K562 (cell line): ENCODE data around the gene PPP6R3. TPM values are rescaled to one million over a fixed set of nuclear protein-coding genes. Genes with fewer than 3 reads are reported as not detected.

Source experiments
- polyA plus RNA-seq, 8 experiments: library from polyadenylated mRNA; depleted of rRNA in 4 of 8; stranded (reverse) in 5 of 8; unstranded in 3 of 8; fragments of >200 nt; fragmentation: Nextera tagmentation in 2 of 8; fragmentation: Illumina TruSeq in 1 of 8; extraction: Ambion mirVana in 2 of 8; extraction: Trizol in 1 of 8; gene quantifications; 2 replicates each; pipeline versions ENCODE4 v1.2.1 to v1.2.3, GENCODE V29; 2011 to 2014; ENCODE audit warnings: inconsistent platforms in 1 of 8, missing spikeins in 1 of 8
- small RNA-seq: library from RNA; depleted of rRNA; stranded (forward); fragments of <200 nt; gene quantifications from one replicate; pipeline ENCODE3, GENCODE V24; 2014
- total RNA-seq, 7 experiments: library from RNA; depleted of rRNA in 6 of 7; stranded (reverse); fragments of >200 nt in 6 of 7; fragmentation: Illumina TruSeq in 2 of 7; extraction: Trizol in 2 of 7; gene quantifications; 2 replicates each; pipeline versions ENCODE4 v1.2.1 to v1.2.3, GENCODE V29; 2011 to 2021; ENCODE audit warnings: low replicate concordance in 1 of 7

PPP6R3 gene
- total and polyA plus RNA-seq, 9 of the 15 experiments (the other 6 are each of a cell fraction or from before 2014, with no cell fraction given), result 20.3 to 117 (median 80.6) TPM

Small RNAs within 50 kb of the gene (small RNA-seq; reads per million reads assigned to genes)
- gene NDUFA3P2, result not detected

Other genes starting within 250 kb of the PPP6R3 start
- 15.5 and 20.8 TPM in 2 replicates for gene KMT5B, start 247.5 kb upstream of the PPP6R3 start, total RNA-seq (2014; rRNA removed)
- gene KMT5B, start 247.5 kb upstream of the PPP6R3 start, total RNA-seq (2014; rRNA removed; fragmentation: Illumina TruSeq; extraction: Trizol), result 24.6 and 29.4 TPM in 2 replicates
- 21.3 and 22.0 TPM in 2 replicates for gene KMT5B, start 247.5 kb upstream of the PPP6R3 start, total RNA-seq (2015; rRNA removed; fragmentation: Illumina TruSeq; extraction: Trizol)
- gene KMT5B, start 247.5 kb upstream of the PPP6R3 start, total RNA-seq (2021), result 22.7 and 24.7 TPM in 2 replicates
- 18.9 and 20.9 TPM in 2 replicates for gene KMT5B, start 247.5 kb upstream of the PPP6R3 start, polyA plus RNA-seq (2011; rRNA removed)
- gene KMT5B, start 247.5 kb upstream of the PPP6R3 start, polyA plus RNA-seq (2014; fragmentation: Illumina TruSeq; extraction: Trizol), result 27.3 and 29.2 TPM in 2 replicates
- gene KMT5B, start 247.5 kb upstream of the PPP6R3 start, polyA plus RNA-seq (2014; fragmentation: Nextera tagmentation; extraction: Ambion mirVana), result 1 to 10 TPM; 7.3 to 7.4 TPM
- gene KMT5B, start 247.5 kb upstream of the PPP6R3 start, polyA plus RNA-seq (2014; rRNA removed), result 16.3 and 20.4 TPM in 2 replicates
- 50.5 and 57.6 TPM in 2 replicates for gene C11orf24, start 188.8 kb upstream of the PPP6R3 start, total RNA-seq (2014; rRNA removed)
- gene C11orf24, start 188.8 kb upstream of the PPP6R3 start, total RNA-seq (2014; rRNA removed; fragmentation: Illumina TruSeq; extraction: Trizol), result 30.2 and 30.8 TPM in 2 replicates
- 31.7 and 32.5 TPM in 2 replicates for gene C11orf24, start 188.8 kb upstream of the PPP6R3 start, total RNA-seq (2015; rRNA removed; fragmentation: Illumina TruSeq; extraction: Trizol)
- 64.9 and 66.0 TPM in 2 replicates for gene C11orf24, start 188.8 kb upstream of the PPP6R3 start, total RNA-seq (2021)
- gene C11orf24, start 188.8 kb upstream of the PPP6R3 start, polyA plus RNA-seq (2011; rRNA removed), result 23.6 and 34.9 TPM in 2 replicates
- 47.0 and 49.5 TPM in 2 replicates for gene C11orf24, start 188.8 kb upstream of the PPP6R3 start, polyA plus RNA-seq (2014; fragmentation: Illumina TruSeq; extraction: Trizol)
- gene C11orf24, start 188.8 kb upstream of the PPP6R3 start, polyA plus RNA-seq (2014; fragmentation: Nextera tagmentation; extraction: Ambion mirVana), result 1 to 10 TPM; 2.0 to 4.4 TPM
- 52.5 and 65.2 TPM in 2 replicates for gene C11orf24, start 188.8 kb upstream of the PPP6R3 start, polyA plus RNA-seq (2014; rRNA removed)
- gene LRP5, start 148.2 kb upstream of the PPP6R3 start, total RNA-seq (2014; rRNA removed), result 14.9 and 23.8 TPM in 2 replicates
- gene LRP5, start 148.2 kb upstream of the PPP6R3 start, total RNA-seq (2014; rRNA removed; fragmentation: Illumina TruSeq; extraction: Trizol), result 2.1 and 3.1 TPM in 2 replicates
- 13.6 and 15.3 TPM in 2 replicates for gene LRP5, start 148.2 kb upstream of the PPP6R3 start, total RNA-seq (2015; rRNA removed; fragmentation: Illumina TruSeq; extraction: Trizol)
- gene LRP5, start 148.2 kb upstream of the PPP6R3 start, total RNA-seq (2021), result 43.1 and 44.2 TPM in 2 replicates
- 5.1 and 11.0 TPM in 2 replicates for gene LRP5, start 148.2 kb upstream of the PPP6R3 start, polyA plus RNA-seq (2011; rRNA removed)
- 13.5 and 28.2 TPM in 2 replicates for gene LRP5, start 148.2 kb upstream of the PPP6R3 start, polyA plus RNA-seq (2014; fragmentation: Illumina TruSeq; extraction: Trizol)
- under 1 TPM; 0.48 to 0.63 TPM for gene LRP5, start 148.2 kb upstream of the PPP6R3 start, polyA plus RNA-seq (2014; fragmentation: Nextera tagmentation; extraction: Ambion mirVana)
- 16.1 and 17.6 TPM in 2 replicates for gene LRP5, start 148.2 kb upstream of the PPP6R3 start, polyA plus RNA-seq (2014; rRNA removed)
- gene GAL, start 223.8 kb downstream of the PPP6R3 start, total RNA-seq (2014; rRNA removed), result 36.3 and 46.7 TPM in 2 replicates
- gene GAL, start 223.8 kb downstream of the PPP6R3 start, total RNA-seq (2014; rRNA removed; fragmentation: Illumina TruSeq; extraction: Trizol), result 27.2 and 31.9 TPM in 2 replicates
- gene GAL, start 223.8 kb downstream of the PPP6R3 start, total RNA-seq (2015; rRNA removed; fragmentation: Illumina TruSeq; extraction: Trizol), result 26.2 and 28.0 TPM in 2 replicates
- 119 and 130 TPM in 2 replicates for gene GAL, start 223.8 kb downstream of the PPP6R3 start, total RNA-seq (2021)
- gene GAL, start 223.8 kb downstream of the PPP6R3 start, polyA plus RNA-seq (2011; rRNA removed), result 46.5 and 77.3 TPM in 2 replicates
- gene GAL, start 223.8 kb downstream of the PPP6R3 start, polyA plus RNA-seq (2014; fragmentation: Illumina TruSeq; extraction: Trizol), result 48.3 and 66.7 TPM in 2 replicates
- gene GAL, start 223.8 kb downstream of the PPP6R3 start, polyA plus RNA-seq (2014; fragmentation: Nextera tagmentation; extraction: Ambion mirVana), result 10 to 100 TPM; 10.6 to 13.3 TPM
- 110 and 123 TPM in 2 replicates for gene GAL, start 223.8 kb downstream of the PPP6R3 start, polyA plus RNA-seq (2014; rRNA removed)